Measurements from ENCODE around the gene P3H2.

GRCh38 chr3:190097025-190097424, 23.7 kb downstream of the P3H2 start:
- TF ChIP-seq CTCF (IDR thresholded peaks at IDR 0.05; ENCODE audit: poor library complexity) = no peak
- no peak for TF ChIP-seq EZH2 (IDR thresholded peaks at IDR 0.05; ENCODE audit: borderline replicate concordance)
- TF ChIP-seq EZH2phosphoT487 (IDR thresholded peaks at IDR 0.05; ENCODE audit: low read depth, severe bottlenecking, unreplicated experiment) = no peak

Measured in hepatocyte (in vitro differentiated cells).